Thyroid gland (tissue), 4 donors: Measurements from ENCODE around the gene BCL11B. TPM values are rescaled to one million over a fixed set of nuclear protein-coding genes. Genes with fewer than 3 reads are reported as not detected.

Source experiments
- DNase-seq, 2 donors: peaks; one replicate each; pipeline ENCODE4 v3.0.0-alpha.2; 2019
- H3K27ac ChIP-seq, 3 donors: fragments of 200-600 bp; sonication (generic); 1 replicate in 2 of 3; 2 replicates in 1 of 3; pipeline ENCODE4 v1.5.1; 2016 to 2019; ENCODE audit warnings: mild to moderate bottlenecking in 1 of 3, moderate library complexity in 1 of 3
- H3K27me3 ChIP-seq: fragments of 200-600 bp; sonication (generic); one replicate; pipeline ENCODE4 v1.5.1; 2019
- H3K36me3 ChIP-seq, 2 donors: fragments of 200-600 bp; sonication (generic); one replicate each; pipeline ENCODE4 v1.5.1; 2016 to 2019
- H3K4me1 ChIP-seq, 2 donors: fragments of 200-600 bp; sonication (generic); one replicate each; pipeline ENCODE4 v1.5.1; 2017 to 2019
- H3K4me3 ChIP-seq, 3 donors: fragments of 200-600 bp; sonication (generic); replicated peaks in 1 of 3; 1 replicate in 2 of 3; 2 replicates in 1 of 3; pipeline ENCODE4 v1.5.1; 2016; ENCODE audit warnings: mild to moderate bottlenecking in 1 of 3
- H3K9me3 ChIP-seq: fragments of 200-600 bp; sonication (generic); one replicate; pipeline ENCODE4 v1.5.1; 2017
- CTCF ChIP-seq, 6 experiments: fragments of 200-600 bp in 3 of 6; fragments of 450-650 bp in 3 of 6; sonication (generic) in 3 of 6; IDR thresholded peaks; one replicate each; pipeline ENCODE4 v1.5.1; 2016 to 2019; ENCODE audit warnings: antibody characterized with exemption in 6 of 6, mild to moderate bottlenecking in 2 of 6, inconsistent platforms in 1 of 6, moderate library complexity in 1 of 6
- POLR2A ChIP-seq, 2 donors: fragments of 450-650 bp; IDR thresholded peaks; one replicate each; pipeline ENCODE4 v1.6.1; 2017; ENCODE audit warnings: antibody characterized with exemption in 2 of 2, mild to moderate bottlenecking in 2 of 2, moderate library complexity in 1 of 2
- WGBS, 2 donors: methylation state at CpG; one replicate each; pipeline ENCODE4 v1.1.5; 2017; 5-methylcytosine and 5-hydroxymethylcytosine counted together
- intact Hi-C: fragments of 100-400 bp; cut with DNase I; formaldehyde crosslinking; loops from one replicate; pipeline ENCODE4 v1.15.1; 2023
- total RNA-seq, 4 donors: library from RNA; depleted of rRNA; stranded (reverse); fragments of >200 nt; gene quantifications; one replicate each; pipeline ENCODE4 v1.2.3, GENCODE V29; 2016

Gene BCL11B
- total RNA-seq, 4 donors from 2014 or later = 0.81 to 4.3 (median 2.3) TPM

GRCh38 chr14:99185436-99186068 is 86.4 kb downstream of the BCL11B start:
- no peak overlapping the region for H3K4me3 ChIP-seq
- H3K4me1 ChIP-seq = peaks cover 6 to 8% of the 10 kb centered on the region in 2 donors
- H3K36me3 ChIP-seq = no peaks in the 10 kb centered on the region
- H3K27ac ChIP-seq = no peak overlapping the region
- no peaks in the 10 kb centered on the region for H3K27me3 ChIP-seq
- TF ChIP-seq CTCF (IDR thresholded peaks at IDR 0.05) = no peak
- TF ChIP-seq POLR2A (IDR thresholded peaks at IDR 0.05) = no peak
- intact Hi-C loops = no loop called here
- H3K9me3 ChIP-seq = no peaks in the 10 kb centered on the region
- 94% methylated on average over 16 of the region's 16 CpGs for WGBS, 2 donors
- no peak for DNase-seq

GRCh38 chr14:99183716-99184115 is 88.3 kb downstream of the BCL11B start:
- Histone ChIP-seq H3K27me3 (no peaks in the 10 kb centered on the region), H3K36me3 (no peaks in the 10 kb centered on the region), H3K9me3 (no peaks in the 10 kb centered on the region), H3K4me1 (no peaks in the 10 kb centered on the region), H3K4me3 (no peak overlapping the region), H3K27ac (no peak overlapping the region)
- 81 to 84% methylated on average over 8 of the region's 8 CpGs for WGBS, 2 donors
- intact Hi-C loops = no loop called here
- no peak for TF ChIP-seq CTCF (IDR thresholded peaks at IDR 0.05)
- DNase-seq = no peak

GRCh38 chr14:99183311-99183710 is 88.7 kb downstream of the BCL11B start:
- Histone ChIP-seq H3K27me3 (no peaks in the 10 kb centered on the region), H3K4me3 (no peak overlapping the region), H3K4me1 (peaks cover under 1% of the 10 kb centered on the region in 2 donors), H3K36me3 (no peaks in the 10 kb centered on the region), H3K9me3 (no peaks in the 10 kb centered on the region), H3K27ac (no peak overlapping the region)
- no peak for DNase-seq
- intact Hi-C loops = no loop called here
- TF ChIP-seq CTCF (IDR thresholded peaks at IDR 0.05) (no peak), POLR2A (IDR thresholded peaks at IDR 0.05) (no peak)
- WGBS, 2 donors = 92 to 95% methylated on average over 12 of the region's 12 CpGs

- no peak for TF ChIP-seq CTCF (IDR thresholded peaks at IDR 0.05)
- no peak for TF ChIP-seq POLR2A (IDR thresholded peaks at IDR 0.05)
- H3K4me3 ChIP-seq = no peak overlapping the region
- DNase-seq = no peak
- peaks cover 5 to 7% of the 10 kb centered on the region in 2 donors for H3K4me1 ChIP-seq
- WGBS, 2 donors = 88 to 91% methylated on average over 6 of the region's 6 CpGs
- H3K27ac ChIP-seq = no peak overlapping the region
- intact Hi-C loops = no loop called here
- H3K27me3 ChIP-seq = no peaks in the 10 kb centered on the region
- H3K9me3 ChIP-seq = no peaks in the 10 kb centered on the region
- no peaks in the 10 kb centered on the region for H3K36me3 ChIP-seq
These were observed 89.3 kb downstream of the BCL11B start for GRCh38 chr14:99182548-99183250.

- Histone ChIP-seq H3K27me3 (no peaks in the 10 kb centered on the region), H3K4me1 (peaks cover 7 to 11% of the 10 kb centered on the region in 2 donors), H3K4me3 (no peak overlapping the region), H3K36me3 (no peaks in the 10 kb centered on the region), H3K27ac (no peak overlapping the region), H3K9me3 (no peaks in the 10 kb centered on the region)
- TF ChIP-seq POLR2A (IDR thresholded peaks at IDR 0.05) = no peak
- no peak for TF ChIP-seq CTCF (IDR thresholded peaks at IDR 0.05)
- intact Hi-C loops = no loop called here
- DNase-seq = no peak
- 88 to 89% methylated on average over 17 of the region's 17 CpGs for WGBS, 2 donors
These were observed 90.0 kb downstream of the BCL11B start for GRCh38 chr14:99181804-99182520.
